ENCODE measurements around the gene TBCA. TPM values are rescaled to one million over a fixed set of nuclear protein-coding genes. Genes with fewer than 3 reads are reported as not detected.
"Not testable (repeated sequence)": the region's sequence is repeated elsewhere in the genome, so short reads cannot be mapped to it uniquely, and the experiment has no call there.

The TBCA gene
- total RNA-seq, 2 donors from 2014 or later, result 90.3 to 113 TPM

GRCh38 chr5:77758141-77758938 lies 17.8 kb downstream of the TBCA start:
- ATAC-seq, result no peak
- H3K4me3 Mint-ChIP-seq, result no peak overlapping the region
- H3K27me3 Mint-ChIP-seq, result no peaks in the 10 kb centered on the region
- DNase-seq (ENCODE audit: low spot score), result no peak
- H3K9me3 Mint-ChIP-seq, result no peaks in the 10 kb centered on the region
- no peak overlapping the region for H3K27ac Mint-ChIP-seq
- H3K4me1 Mint-ChIP-seq (ENCODE audit: low read depth in 2 of 2), result peaks cover 21 to 41% of the 10 kb centered on the region in 2 donors
- H3K36me3 Mint-ChIP-seq, result no peaks in the 10 kb centered on the region

GRCh38 chr5:77751328-77752023 lies 24.7 kb downstream of the TBCA start:
- H3K36me3 Mint-ChIP-seq, result no peaks in the 10 kb centered on the region
- no peaks in the 10 kb centered on the region for H3K27me3 Mint-ChIP-seq
- H3K4me1 Mint-ChIP-seq (ENCODE audit: low read depth in 2 of 2), result peaks cover 23 to 24% of the 10 kb centered on the region in 2 donors
- DNase-seq (ENCODE audit: low spot score) (no peak), ATAC-seq (no peak)
- H3K9me3 Mint-ChIP-seq, result no peaks in the 10 kb centered on the region
- H3K27ac Mint-ChIP-seq, result no peak overlapping the region
- no peak overlapping the region for H3K4me3 Mint-ChIP-seq

DNA sequence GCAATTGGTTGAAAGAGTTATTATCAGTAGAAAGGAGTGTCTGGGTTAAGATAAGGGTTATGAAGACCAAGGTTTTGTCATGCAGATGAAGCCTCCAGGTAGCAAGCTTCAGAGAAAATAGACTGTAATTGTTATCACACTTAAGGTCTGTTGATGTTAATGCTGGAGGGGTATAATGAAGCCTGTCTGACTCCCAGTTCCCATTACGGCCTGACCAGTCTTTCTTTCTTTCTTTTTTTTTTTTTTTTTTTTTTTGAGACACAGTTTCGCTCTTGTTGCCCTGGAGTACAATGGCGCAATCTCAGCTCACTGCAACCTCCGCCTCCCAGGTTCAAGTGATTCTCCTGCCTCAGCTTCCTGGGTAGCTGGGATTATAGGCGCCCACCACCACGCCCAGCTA lies 25.2 kb downstream of the TBCA start:
- not testable (repeated sequence) for H3K27me3 Mint-ChIP-seq; H3K36me3 Mint-ChIP-seq; H3K27ac Mint-ChIP-seq; DNase-seq (ENCODE audit: low spot score); ATAC-seq; H3K9me3 Mint-ChIP-seq; H3K4me3 Mint-ChIP-seq
- H3K4me1 Mint-ChIP-seq (ENCODE audit: low read depth in 2 of 2), result peaks cover 20 to 21% of the 10 kb centered on the region in 2 donors

- no peaks in the 10 kb centered on the region for H3K9me3 Mint-ChIP-seq
- H3K27me3 Mint-ChIP-seq, result no peaks in the 10 kb centered on the region
- no peak overlapping the region for H3K27ac Mint-ChIP-seq
- DNase-seq (ENCODE audit: low spot score), result no peak
- ATAC-seq, result no peak
- no peak overlapping the region for H3K4me3 Mint-ChIP-seq
- no peaks in the 10 kb centered on the region for H3K36me3 Mint-ChIP-seq
- H3K4me1 Mint-ChIP-seq (ENCODE audit: low read depth in 2 of 2), result peaks cover 21 to 27% of the 10 kb centered on the region in 2 donors
Observed at GRCh38 chr5:77748160-77748559, 28.0 kb downstream of the TBCA start.

- H3K4me1 Mint-ChIP-seq (ENCODE audit: low read depth in 2 of 2), result peaks cover 12 to 14% of the 10 kb centered on the region in 2 donors
- DNase-seq (ENCODE audit: low spot score), result no peak
- H3K9me3 Mint-ChIP-seq, result no peaks in the 10 kb centered on the region
- H3K27me3 Mint-ChIP-seq, result no peaks in the 10 kb centered on the region
- H3K4me3 Mint-ChIP-seq, result no peak overlapping the region
- H3K27ac Mint-ChIP-seq, result no peak overlapping the region
- H3K36me3 Mint-ChIP-seq, result no peaks in the 10 kb centered on the region
- ATAC-seq, result no peak
Observed at GRCh38 chr5:77744116-77744515, 32.0 kb downstream of the TBCA start.

DNA sequence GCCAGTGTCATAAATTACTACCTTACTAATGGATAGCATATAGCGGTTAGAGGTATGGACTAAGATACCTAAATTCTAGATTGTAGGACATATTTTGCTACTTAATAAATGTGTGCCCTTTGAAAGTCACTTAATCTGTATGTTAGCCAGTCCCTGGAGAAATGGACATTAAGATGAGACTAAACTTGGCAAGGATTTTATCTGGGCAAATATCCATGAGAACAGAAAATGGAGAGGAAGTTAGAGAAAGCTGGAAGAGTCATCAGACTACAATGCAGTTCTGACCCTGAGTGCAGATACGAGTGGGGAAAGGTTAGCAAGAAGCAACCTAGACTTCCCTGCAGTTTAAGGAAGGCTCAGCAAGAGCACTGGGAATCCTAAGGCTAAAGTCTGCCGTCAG lies 33.0 kb downstream of the TBCA start:
- H3K36me3 Mint-ChIP-seq, result no peaks in the 10 kb centered on the region
- no peak overlapping the region for H3K4me3 Mint-ChIP-seq
- no peaks in the 10 kb centered on the region for H3K9me3 Mint-ChIP-seq
- ATAC-seq, result no peak
- H3K27me3 Mint-ChIP-seq, result no peaks in the 10 kb centered on the region
- peaks cover 8 to 9% of the 10 kb centered on the region in 2 donors for H3K4me1 Mint-ChIP-seq (ENCODE audit: low read depth in 2 of 2)
- H3K27ac Mint-ChIP-seq, result no peak overlapping the region
- DNase-seq (ENCODE audit: low spot score), result no peak

DNA sequence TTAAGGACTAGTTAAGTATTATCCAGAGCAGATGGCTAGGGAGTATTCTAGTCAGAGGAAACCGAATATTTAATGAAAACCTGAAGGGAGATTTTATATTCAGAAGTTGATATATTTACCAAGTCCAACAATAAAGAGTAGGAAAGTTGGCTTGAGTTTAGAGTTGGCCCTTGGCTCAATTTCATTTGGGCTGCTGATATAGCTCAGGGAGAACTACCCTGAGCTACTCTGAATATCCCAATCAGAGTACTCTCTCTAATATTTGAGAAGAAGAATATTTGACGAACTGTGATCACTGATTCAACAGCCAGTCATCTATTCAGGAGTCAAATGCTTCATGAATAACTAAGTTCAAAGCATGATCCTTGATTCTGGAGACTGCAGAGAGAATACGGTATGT lies 34.5 kb downstream of the TBCA start:
- no peaks in the 10 kb centered on the region for H3K9me3 Mint-ChIP-seq

DNA sequence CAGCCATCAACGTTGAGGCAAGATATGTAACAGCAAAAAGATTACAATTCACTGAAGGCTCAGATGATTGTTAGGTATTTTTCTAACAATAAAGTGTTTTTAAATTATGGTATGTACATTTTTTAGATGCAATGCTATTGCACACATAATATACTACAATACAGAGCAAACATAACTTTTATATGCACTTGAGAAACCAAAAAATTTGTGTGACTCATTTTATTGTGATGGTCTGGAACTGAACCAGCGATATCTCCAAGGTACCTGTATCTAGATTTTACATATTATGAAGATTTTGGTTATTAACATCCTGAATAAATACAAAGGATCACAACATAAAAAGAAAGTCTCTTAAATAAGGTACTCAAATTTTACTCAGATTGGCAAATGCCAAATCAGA lies 41.3 kb downstream of the TBCA start:
- no peak for DNase-seq (ENCODE audit: low spot score)
- Mint-ChIP-seq H3K9me3 (no peaks in the 10 kb centered on the region), H3K36me3 (no peaks in the 10 kb centered on the region), H3K4me1 (ENCODE audit: low read depth in 2 of 2) (peaks cover 24 to 29% of the 10 kb centered on the region in 2 donors), H3K27me3 (no peaks in the 10 kb centered on the region), H3K4me3 (no peak overlapping the region), H3K27ac (no peak overlapping the region)
- no peak for ATAC-seq

More for the DNA sequence above, 34.5 kb downstream of the TBCA start:
- H3K27me3 Mint-ChIP-seq, result no peaks in the 10 kb centered on the region
- H3K4me1 Mint-ChIP-seq (ENCODE audit: low read depth in 2 of 2), result peaks cover 7 to 16% of the 10 kb centered on the region in 2 donors
- ATAC-seq (no peak), DNase-seq (ENCODE audit: low spot score) (no peak)
- no peak overlapping the region for H3K4me3 Mint-ChIP-seq
- no peaks in the 10 kb centered on the region for H3K36me3 Mint-ChIP-seq
- H3K27ac Mint-ChIP-seq, result no peak overlapping the region

DNA sequence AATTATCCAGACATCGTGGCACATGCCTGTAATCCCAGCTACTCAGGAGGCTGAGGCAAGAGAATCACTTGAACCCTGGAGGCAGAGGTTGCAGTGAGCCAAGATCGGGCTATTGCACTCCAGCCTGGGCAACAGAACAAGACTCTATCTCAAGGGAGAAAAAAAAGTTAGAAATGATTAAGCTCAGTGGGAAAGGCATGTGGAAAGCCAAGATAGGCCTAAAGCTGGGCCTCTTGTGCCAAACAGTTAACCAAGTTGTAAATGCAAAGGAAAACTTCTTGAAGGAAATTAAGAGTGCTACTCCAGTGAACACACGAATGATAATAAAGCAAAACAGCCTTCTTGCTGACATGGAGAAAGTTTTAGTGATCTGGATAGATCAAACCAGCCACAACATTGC lies 43.0 kb downstream of the TBCA start:
- H3K36me3 Mint-ChIP-seq, result no peaks in the 10 kb centered on the region
- H3K27me3 Mint-ChIP-seq, result no peaks in the 10 kb centered on the region
- peaks cover 24 to 32% of the 10 kb centered on the region in 2 donors for H3K4me1 Mint-ChIP-seq (ENCODE audit: low read depth in 2 of 2)
- H3K9me3 Mint-ChIP-seq, result no peaks in the 10 kb centered on the region
- H3K4me3 Mint-ChIP-seq, result no peak overlapping the region
- ATAC-seq (no peak), DNase-seq (ENCODE audit: low spot score) (no peak)
- H3K27ac Mint-ChIP-seq, result no peak overlapping the region

GRCh38 chr5:77727190-77727589 lies 48.9 kb downstream of the TBCA start:
- no peaks in the 10 kb centered on the region for H3K36me3 Mint-ChIP-seq
- H3K4me3 Mint-ChIP-seq, result no peak overlapping the region
- no peaks in the 10 kb centered on the region for H3K27me3 Mint-ChIP-seq
- no peaks in the 10 kb centered on the region for H3K9me3 Mint-ChIP-seq
- no peak for DNase-seq (ENCODE audit: low spot score)
- ATAC-seq, result no peak
- peaks cover 14 to 16% of the 10 kb centered on the region in 2 donors for H3K4me1 Mint-ChIP-seq (ENCODE audit: low read depth in 2 of 2)
- H3K27ac Mint-ChIP-seq, result no peak overlapping the region

GRCh38 chr5:77725616-77726015 lies 50.5 kb downstream of the TBCA start:
- Mint-ChIP-seq H3K36me3 (no peaks in the 10 kb centered on the region), H3K9me3 (no peaks in the 10 kb centered on the region), H3K27me3 (no peaks in the 10 kb centered on the region), H3K4me3 (no peak overlapping the region), H3K4me1 (ENCODE audit: low read depth in 2 of 2) (peaks cover 14% of the 10 kb centered on the region in 2 donors), H3K27ac (no peak overlapping the region)
- no peak for ATAC-seq
- DNase-seq (ENCODE audit: low spot score), result no peak

- Mint-ChIP-seq H3K9me3 (no peaks in the 10 kb centered on the region), H3K36me3 (no peaks in the 10 kb centered on the region), H3K27me3 (no peaks in the 10 kb centered on the region), H3K4me1 (ENCODE audit: low read depth in 2 of 2) (peaks cover 14 to 15% of the 10 kb centered on the region in 2 donors), H3K4me3 (no peak overlapping the region), H3K27ac (no peak overlapping the region)
- ATAC-seq (no peak), DNase-seq (ENCODE audit: low spot score) (no peak)
Observed at GRCh38 chr5:77724934-77725333, 51.2 kb downstream of the TBCA start.

DNA sequence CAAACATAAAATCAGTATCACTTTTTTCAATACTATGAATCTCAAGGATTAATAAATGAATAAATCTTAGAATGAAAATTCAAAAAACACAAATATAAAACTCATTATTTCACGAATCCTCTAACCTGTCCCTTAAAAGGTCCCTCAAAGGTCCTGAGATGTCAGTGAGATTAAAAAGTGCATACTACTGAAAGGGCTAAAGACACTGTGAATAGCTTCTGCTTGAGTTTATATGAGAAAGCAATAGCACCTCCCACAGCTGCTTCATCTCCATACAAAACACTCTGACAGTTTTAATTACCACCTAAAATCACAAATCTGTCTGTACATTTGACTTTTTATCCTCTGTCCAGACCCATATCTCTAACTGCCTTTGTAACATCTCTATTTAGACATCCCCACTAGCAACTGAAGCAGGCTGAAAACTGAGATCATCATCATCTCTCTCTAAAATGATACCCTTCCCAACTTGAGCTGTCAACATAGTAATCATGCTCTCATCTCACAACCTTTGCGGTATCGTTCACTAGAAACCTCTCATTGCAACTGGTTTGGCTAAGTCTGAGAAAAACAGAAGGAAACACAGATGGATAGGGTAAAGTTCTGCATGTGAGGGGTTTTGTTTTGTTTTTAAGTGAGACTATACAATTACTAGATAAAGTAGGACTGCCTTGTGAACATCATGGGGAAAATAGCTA lies 56.3 kb downstream of the TBCA start:
- Mint-ChIP-seq H3K36me3 (no peaks in the 10 kb centered on the region), H3K27me3 (no peaks in the 10 kb centered on the region), H3K4me3 (peak overlapping the region; percentile 36), H3K9me3 (no peaks in the 10 kb centered on the region), H3K4me1 (ENCODE audit: low read depth in 2 of 2) (peaks cover 18 to 19% of the 10 kb centered on the region in 2 donors), H3K27ac (peak overlapping the region in 1 of 2 donors; percentile 44)
- ATAC-seq, result peak in 1 of 2 donors; percentile 43
- DNase-seq (ENCODE audit: low spot score), result no peak
